ENCODE measurements around the gene CYFIP2. TPM values are rescaled to one million over a fixed set of nuclear protein-coding genes. Genes with fewer than 3 reads are reported as not detected.

The CYFIP2 gene
- total and polyA plus RNA-seq, 2 of the 13 experiments (the other 11 are each of a cell fraction or from before 2014, with no cell fraction given): 22.6 to 30.3 TPM

GRCh38 chr5:157366741-157367674 is 101.1 kb downstream of the CYFIP2 start (continued):
- TF ChIP-seq KLF16 (CRISPR knock-in tag; IDR thresholded peaks at IDR 0.05) (no peak), BORCS8-MEF2B (CRISPR knock-in tag; IDR thresholded peaks at IDR 0.05) (no peak), HDAC6 (IDR thresholded peaks at IDR 0.05; ENCODE audit: low read depth, low read length) (no peak), NFE2L1 (CRISPR knock-in tag; IDR thresholded peaks at IDR 0.05; ENCODE audit: borderline replicate concordance) (no peak), RAD21 (CRISPR knock-in tag; IDR thresholded peaks at IDR 0.05) (peak; percentile 30; the same call in 1 of the 2 replicates), STAG1 (CRISPR knock-in tag; IDR thresholded peaks at IDR 0.05) (peak; percentile 66), BCL6 (CRISPR knock-in tag; IDR thresholded peaks at IDR 0.05) (no peak), NFYB (CRISPR knock-in tag; IDR thresholded peaks at IDR 0.05) (no peak), TAF15 (IDR thresholded peaks at IDR 0.05; ENCODE audit: low read depth, low read length, poor library complexity, severe bottlenecking) (no peak), MTERF4 (CRISPR knock-in tag; IDR thresholded peaks at IDR 0.05) (no peak), SIX4 (CRISPR knock-in tag; IDR thresholded peaks at IDR 0.05) (no peak), ZFP36 (IDR thresholded peaks at IDR 0.05; ENCODE audit: borderline replicate concordance, low read depth, low read length, partially characterized antibody) (no peak), NFKB2 (CRISPR knock-in tag; IDR thresholded peaks at IDR 0.05; ENCODE audit: borderline replicate concordance) (no peak), TRIM22 (IDR thresholded peaks at IDR 0.05) (no peak)
- TF ChIP-seq, protein P1, sequence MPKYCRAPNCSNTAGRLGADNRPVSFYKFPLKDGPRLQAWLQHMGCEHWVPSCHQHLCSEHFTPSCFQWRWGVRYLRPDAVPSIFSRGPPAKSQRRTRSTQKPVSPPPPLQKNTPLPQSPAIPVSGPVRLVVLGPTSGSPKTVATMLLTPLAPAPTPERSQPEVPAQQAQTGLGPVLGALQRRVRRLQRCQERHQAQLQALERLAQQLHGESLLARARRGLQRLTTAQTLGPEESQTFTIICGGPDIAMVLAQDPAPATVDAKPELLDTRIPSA (CRISPR knock-in tag; IDR thresholded peaks at IDR 0.05; ENCODE audit: borderline replicate concordance): no peak
- TF ChIP-seq, protein P2, sequence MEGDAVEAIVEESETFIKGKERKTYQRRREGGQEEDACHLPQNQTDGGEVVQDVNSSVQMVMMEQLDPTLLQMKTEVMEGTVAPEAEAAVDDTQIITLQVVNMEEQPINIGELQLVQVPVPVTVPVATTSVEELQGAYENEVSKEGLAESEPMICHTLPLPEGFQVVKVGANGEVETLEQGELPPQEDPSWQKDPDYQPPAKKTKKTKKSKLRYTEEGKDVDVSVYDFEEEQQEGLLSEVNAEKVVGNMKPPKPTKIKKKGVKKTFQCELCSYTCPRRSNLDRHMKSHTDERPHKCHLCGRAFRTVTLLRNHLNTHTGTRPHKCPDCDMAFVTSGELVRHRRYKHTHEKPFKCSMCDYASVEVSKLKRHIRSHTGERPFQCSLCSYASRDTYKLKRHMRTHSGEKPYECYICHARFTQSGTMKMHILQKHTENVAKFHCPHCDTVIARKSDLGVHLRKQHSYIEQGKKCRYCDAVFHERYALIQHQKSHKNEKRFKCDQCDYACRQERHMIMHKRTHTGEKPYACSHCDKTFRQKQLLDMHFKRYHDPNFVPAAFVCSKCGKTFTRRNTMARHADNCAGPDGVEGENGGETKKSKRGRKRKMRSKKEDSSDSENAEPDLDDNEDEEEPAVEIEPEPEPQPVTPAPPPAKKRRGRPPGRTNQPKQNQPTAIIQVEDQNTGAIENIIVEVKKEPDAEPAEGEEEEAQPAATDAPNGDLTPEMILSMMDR (CRISPR knock-in tag; IDR thresholded peaks at IDR 0.05): peak; percentile 65
- TF ChIP-seq, protein P3, sequence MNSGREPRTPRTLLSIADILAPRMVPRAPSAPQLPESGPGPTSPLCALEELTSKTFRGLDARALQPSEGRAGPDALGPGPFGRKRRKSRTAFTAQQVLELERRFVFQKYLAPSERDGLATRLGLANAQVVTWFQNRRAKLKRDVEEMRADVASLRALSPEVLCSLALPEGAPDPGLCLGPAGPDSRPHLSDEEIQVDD (CRISPR knock-in tag; IDR thresholded peaks at IDR 0.05; ENCODE audit: borderline replicate concordance): no peak
- TF ChIP-seq, protein P4, sequence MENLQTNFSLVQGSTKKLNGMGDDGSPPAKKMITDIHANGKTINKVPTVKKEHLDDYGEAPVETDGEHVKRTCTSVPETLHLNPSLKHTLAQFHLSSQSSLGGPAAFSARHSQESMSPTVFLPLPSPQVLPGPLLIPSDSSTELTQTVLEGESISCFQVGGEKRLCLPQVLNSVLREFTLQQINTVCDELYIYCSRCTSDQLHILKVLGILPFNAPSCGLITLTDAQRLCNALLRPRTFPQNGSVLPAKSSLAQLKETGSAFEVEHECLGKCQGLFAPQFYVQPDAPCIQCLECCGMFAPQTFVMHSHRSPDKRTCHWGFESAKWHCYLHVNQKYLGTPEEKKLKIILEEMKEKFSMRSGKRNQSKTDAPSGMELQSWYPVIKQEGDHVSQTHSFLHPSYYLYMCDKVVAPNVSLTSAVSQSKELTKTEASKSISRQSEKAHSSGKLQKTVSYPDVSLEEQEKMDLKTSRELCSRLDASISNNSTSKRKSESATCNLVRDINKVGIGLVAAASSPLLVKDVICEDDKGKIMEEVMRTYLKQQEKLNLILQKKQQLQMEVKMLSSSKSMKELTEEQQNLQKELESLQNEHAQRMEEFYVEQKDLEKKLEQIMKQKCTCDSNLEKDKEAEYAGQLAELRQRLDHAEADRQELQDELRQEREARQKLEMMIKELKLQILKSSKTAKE (CRISPR knock-in tag; IDR thresholded peaks at IDR 0.05; ENCODE audit: borderline replicate concordance): no peak
